GM12873 (cell line): ENCODE results near the gene COL4A2.

ENCODE experiments used
- TF ChIP-seq, protein P1 (sequence below): IDR thresholded peaks from 2 replicates; pipeline ENCODE4 v1.5.1; 2012; ENCODE audit warnings: low read depth, mild to moderate bottlenecking, moderate library complexity, low read length, control low read depth; ENCODE audit not compliant: insufficient read depth; ENCODE audit errors: missing control alignments

The COL4A2 gene

DNA sequence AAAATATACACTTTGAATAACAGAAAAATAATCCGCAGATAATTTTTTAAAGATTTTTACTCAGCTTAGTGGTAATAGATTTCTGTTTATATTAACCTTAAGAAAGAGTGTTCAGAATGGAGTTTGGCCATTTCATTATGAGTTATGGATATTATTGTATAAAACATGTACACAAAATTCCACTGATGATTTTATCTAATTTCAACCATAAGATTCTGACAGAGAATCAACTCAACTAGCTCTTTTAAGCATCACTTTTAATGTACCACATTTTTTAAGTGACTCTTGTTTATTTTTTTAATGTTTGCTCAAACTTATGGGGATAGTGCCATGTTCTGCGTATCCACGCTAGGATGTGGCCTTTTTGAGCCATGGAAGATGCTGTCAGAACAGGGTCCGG is 75.7 kb downstream of the COL4A2 start:
- TF ChIP-seq, protein P1, sequence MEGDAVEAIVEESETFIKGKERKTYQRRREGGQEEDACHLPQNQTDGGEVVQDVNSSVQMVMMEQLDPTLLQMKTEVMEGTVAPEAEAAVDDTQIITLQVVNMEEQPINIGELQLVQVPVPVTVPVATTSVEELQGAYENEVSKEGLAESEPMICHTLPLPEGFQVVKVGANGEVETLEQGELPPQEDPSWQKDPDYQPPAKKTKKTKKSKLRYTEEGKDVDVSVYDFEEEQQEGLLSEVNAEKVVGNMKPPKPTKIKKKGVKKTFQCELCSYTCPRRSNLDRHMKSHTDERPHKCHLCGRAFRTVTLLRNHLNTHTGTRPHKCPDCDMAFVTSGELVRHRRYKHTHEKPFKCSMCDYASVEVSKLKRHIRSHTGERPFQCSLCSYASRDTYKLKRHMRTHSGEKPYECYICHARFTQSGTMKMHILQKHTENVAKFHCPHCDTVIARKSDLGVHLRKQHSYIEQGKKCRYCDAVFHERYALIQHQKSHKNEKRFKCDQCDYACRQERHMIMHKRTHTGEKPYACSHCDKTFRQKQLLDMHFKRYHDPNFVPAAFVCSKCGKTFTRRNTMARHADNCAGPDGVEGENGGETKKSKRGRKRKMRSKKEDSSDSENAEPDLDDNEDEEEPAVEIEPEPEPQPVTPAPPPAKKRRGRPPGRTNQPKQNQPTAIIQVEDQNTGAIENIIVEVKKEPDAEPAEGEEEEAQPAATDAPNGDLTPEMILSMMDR, result no peak

DNA sequence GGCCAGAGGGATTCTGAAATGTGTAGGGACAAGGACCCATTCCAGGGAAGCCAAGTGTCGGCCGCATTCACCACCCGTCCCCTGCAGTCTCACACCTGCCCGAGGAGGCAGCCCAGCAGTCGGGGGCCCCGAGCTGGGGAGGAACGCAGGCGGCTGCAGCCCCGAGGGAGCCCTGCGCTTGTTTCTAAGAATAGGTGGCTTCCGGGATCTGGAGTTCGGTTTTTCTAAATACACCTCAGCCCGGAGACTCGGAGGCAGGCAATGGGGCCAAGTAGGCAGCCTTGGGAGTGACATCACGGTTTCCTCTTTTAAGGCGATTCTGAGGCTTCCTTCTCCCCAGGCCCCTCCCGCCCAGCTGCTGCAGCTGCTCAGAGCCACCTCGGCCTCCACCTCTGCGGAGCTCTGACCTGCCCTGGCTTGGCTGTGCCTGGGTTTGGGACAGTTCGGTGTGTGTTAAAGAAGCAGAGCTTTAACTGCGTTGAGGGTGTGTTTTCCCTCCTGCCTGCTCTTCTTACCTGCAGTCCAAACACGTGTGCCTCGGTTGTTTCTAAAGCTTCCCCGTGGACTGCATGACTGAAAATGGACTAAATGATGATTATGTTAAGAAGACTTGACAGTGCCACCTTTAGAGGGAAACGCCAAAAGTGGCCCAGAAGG is 80.5 kb downstream of the COL4A2 start:
- TF ChIP-seq, protein P1, result no peak

DNA sequence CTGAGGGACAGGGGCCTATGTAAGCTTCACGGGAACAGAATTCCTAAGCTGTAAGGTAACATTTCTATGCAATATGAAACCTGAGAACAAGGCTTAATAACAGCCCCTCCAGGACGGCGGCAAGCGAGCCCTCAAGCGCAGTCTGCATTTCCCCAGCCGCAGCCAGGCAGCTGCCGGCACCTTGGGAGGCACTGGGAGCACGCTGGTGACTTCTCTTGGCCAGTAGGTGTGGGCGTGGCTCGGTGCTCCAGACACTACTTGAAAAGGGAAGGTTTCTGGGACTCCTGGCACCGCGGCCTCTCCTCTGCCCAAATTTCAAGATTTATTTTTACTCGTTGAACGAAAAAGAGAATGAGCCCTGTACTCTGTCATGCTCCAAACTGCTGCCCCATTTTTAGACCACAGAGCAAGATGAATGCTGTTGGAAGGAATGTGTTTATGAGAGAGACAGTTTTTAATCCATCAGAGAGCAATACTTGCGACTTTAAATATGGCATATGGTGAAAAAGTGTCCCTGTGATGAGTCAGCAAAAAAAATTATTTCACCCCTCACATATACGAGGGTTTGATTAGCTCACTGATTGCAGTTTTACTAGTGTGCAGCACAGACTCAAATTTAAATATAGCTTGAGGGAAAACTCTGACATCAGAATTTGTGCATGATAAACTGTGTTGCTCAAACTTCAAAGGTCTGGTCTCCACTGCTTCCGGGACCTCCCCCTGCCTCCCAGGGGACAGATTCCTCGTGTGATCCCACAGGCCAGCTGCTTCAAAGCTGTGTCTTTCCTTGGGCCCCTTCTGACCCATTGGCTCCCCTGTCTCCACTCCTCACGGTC is 81.2 kb downstream of the COL4A2 start:
- TF ChIP-seq, protein P1, result no peak

DNA sequence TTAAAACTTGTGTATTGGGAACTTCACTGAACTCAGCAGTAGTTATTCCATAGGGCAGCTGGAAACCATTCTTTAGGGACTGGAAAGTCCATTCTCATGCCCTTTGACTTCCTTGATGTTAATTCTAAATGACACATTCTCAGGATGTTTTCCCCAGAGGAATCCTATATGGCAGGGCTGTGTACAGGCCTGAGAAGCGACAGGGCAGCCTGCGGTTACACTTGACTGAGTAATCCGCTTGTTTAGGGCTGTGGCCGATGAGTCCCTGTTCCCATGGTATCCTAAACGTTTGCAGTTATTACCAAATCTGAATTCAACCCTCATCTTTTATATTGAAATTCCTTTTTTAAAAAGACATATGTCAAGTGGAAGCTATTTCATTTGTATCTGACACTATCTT is 83.5 kb downstream of the COL4A2 start:
- TF ChIP-seq, protein P1, result no peak

DNA sequence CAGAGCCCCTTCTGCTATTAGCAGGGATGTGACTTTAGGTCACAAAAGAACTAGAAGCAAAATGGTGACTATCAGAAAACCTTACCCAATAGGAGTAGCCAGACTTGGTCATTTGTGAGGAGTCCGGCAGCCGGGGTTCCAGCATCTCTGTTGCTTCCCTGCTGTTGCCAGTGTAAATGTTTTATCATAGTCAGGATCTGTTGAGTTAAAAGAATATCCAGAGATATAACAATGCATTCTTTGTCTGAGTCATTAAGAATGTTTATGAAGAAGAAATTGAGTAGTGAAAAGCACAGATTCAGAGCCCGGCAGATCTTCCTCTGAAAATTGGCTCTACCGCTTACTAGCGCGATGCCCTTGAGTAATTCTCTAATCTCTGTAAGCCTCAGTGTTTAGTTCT is 84.2 kb downstream of the COL4A2 start:
- TF ChIP-seq, protein P1, result no peak

DNA sequence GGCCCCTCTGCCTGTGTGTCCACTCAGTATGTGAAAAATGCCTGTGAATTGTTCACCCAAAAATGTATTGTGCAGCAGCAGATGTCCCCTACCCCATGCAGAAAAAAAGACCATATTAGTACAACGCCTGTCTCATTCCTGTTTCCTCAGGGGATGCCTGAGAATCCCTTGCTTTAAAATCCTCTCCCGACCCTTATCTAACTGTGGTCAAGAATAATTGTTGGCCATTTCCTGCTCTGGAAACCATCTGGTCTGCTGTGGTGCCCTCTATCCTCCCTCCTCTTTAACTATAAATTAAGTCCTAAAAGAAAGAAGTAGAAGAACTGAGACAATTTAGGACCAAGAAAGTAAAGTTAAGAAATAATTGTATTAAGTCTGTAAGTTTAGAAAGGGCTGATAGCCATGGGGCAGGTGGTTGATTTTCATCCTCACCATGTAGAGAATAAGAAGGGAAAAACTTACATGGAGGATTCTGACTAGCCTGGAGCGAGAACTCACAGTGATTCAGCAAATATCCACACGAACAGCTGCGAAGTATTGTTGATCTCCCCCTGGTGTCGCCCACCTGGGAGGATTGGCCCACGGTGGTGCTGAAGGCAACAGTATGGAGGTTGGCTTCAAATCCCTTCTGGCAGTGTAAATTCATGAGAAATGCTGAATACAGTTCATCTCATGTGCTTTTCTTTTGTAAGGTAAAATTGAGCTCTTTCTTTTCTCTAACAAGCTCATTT is 85.6 kb downstream of the COL4A2 start:
- TF ChIP-seq, protein P1, result no peak

DNA sequence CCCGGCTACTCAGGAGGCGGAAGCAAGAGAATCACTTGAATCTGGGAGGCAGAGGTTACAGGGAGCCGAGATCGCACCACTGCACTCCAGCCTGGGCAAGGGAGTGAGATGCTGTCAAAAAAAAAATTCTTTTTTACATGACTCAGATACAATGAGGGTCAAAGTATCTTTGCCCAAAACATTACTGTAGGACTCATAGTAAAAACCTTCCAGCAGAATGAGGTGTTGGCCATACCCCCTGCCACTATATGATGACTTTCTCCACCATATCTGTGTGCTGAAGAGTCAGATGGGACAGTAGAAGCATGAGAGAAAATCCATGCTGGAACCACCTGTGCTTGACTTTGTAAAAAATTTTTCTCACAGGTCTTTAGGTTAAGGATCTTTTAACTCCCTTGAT is 86.7 kb downstream of the COL4A2 start:
- TF ChIP-seq, protein P1, result no peak
